Right lobe of liver (tissue), 4 donors: ENCODE measurements around the gene DNAH1.

Experiments used
- CTCF ChIP-seq, 4 donors: fragments of 200-600 bp in 3 of 4; fragments of 450-650 bp in 1 of 4; IDR thresholded peaks; one replicate each; pipeline versions ENCODE4 v1.5.1 to v1.8.0; 2016 to 2022; ENCODE audit warnings: antibody characterized with exemption in 4 of 4, mild to moderate bottlenecking in 2 of 4
- POLR2A ChIP-seq: fragments of 450-650 bp; IDR thresholded peaks from one replicate; pipeline ENCODE4 v1.6.1; 2017; ENCODE audit warnings: antibody characterized with exemption, mild to moderate bottlenecking
- donor health status: DM: no; HTN: no; CAD: no.
- donor health status: DM: no; HTN: no; CAD: no.
- donor health status: DM: no; HTN: yes; CAD: no.

GRCh38 chr3:52405601-52406110 is 89.5 kb downstream of the DNAH1 start:
- TF ChIP-seq CTCF (IDR thresholded peaks at IDR 0.05), result no peak
- TF ChIP-seq POLR2A, result no peak
